Measurements from ENCODE around the gene CBLN4. TPM values are rescaled to one million over a fixed set of nuclear protein-coding genes. Genes with fewer than 3 reads are reported as not detected.

Gene CBLN4
- polyA plus RNA-seq, 1 experiment = not detected

GRCh38 chr20:55977690-55978459 is 27.4 kb downstream of the CBLN4 start:
- Histone ChIP-seq H3K9me3 (ENCODE audit: control insufficient read depth, insufficient read depth, low read length) (peaks cover 24% of the 10 kb centered on the region), H3K27ac (ENCODE audit: low read depth, low read length) (no peak overlapping the region), H3K4me3 (ENCODE audit: low read depth, low read length) (no peak overlapping the region), H3K27me3 (ENCODE audit: control insufficient read depth, insufficient read depth, low read length) (no peaks in the 10 kb centered on the region)
- CTCF ChIA-PET = interaction anchor here (0.7 kb wide), 1 partner anchor 1944 kb away, joined by 3 read pairs; no protein-coding TSS in a partner anchor
- POLR2A ChIA-PET = no interaction called here
- no peak for DNase-seq (ENCODE audit: low read depth, low spot score)
- no peak for TF ChIP-seq CTCF (IDR thresholded peaks at IDR 0.05; ENCODE audit: low read depth, low read length)

- H3K27ac ChIP-seq (ENCODE audit: low read depth, low read length) = no peak overlapping the region
- DNase-seq (ENCODE audit: low read depth, low spot score) = no peak
- no peaks in the 10 kb centered on the region for H3K27me3 ChIP-seq (ENCODE audit: control insufficient read depth, insufficient read depth, low read length)
- peaks cover 31% of the 10 kb centered on the region for H3K9me3 ChIP-seq (ENCODE audit: control insufficient read depth, insufficient read depth, low read length)
- POLR2A ChIA-PET = no interaction called here
- TF ChIP-seq CTCF (IDR thresholded peaks at IDR 0.05; ENCODE audit: low read depth, low read length) = no peak
- CTCF ChIA-PET = no interaction called here
- H3K4me3 ChIP-seq (ENCODE audit: low read depth, low read length) = no peak overlapping the region
Observed at GRCh38 chr20:55974491-55975202, 30.7 kb downstream of the CBLN4 start.

- TF ChIP-seq CTCF (IDR thresholded peaks at IDR 0.05; ENCODE audit: low read depth, low read length) = no peak
- ChIA-PET POLR2A (interaction anchor here (0.6 kb wide), 1 partner anchor 113 kb away, joined by 3 read pairs; no protein-coding TSS in a partner anchor), CTCF (no interaction called here)
- Histone ChIP-seq H3K4me3 (ENCODE audit: low read depth, low read length) (no peak overlapping the region), H3K9me3 (ENCODE audit: control insufficient read depth, insufficient read depth, low read length) (peaks cover 6% of the 10 kb centered on the region; the same call in 1 of the 2 replicates), H3K27ac (ENCODE audit: low read depth, low read length) (no peak overlapping the region), H3K27me3 (ENCODE audit: control insufficient read depth, insufficient read depth, low read length) (no peaks in the 10 kb centered on the region)
- no peak for DNase-seq (ENCODE audit: low read depth, low spot score)
Observed at GRCh38 chr20:55964790-55965189, 40.5 kb downstream of the CBLN4 start.

GRCh38 chr20:55961376-55962330 is 43.7 kb downstream of the CBLN4 start:
- CTCF ChIA-PET = no interaction called here
- Histone ChIP-seq H3K27ac (ENCODE audit: low read depth, low read length) (no peak overlapping the region), H3K9me3 (ENCODE audit: control insufficient read depth, insufficient read depth, low read length) (peaks cover 6% of the 10 kb centered on the region; the same call in 1 of the 2 replicates), H3K27me3 (ENCODE audit: control insufficient read depth, insufficient read depth, low read length) (no peaks in the 10 kb centered on the region), H3K4me3 (ENCODE audit: low read depth, low read length) (no peak overlapping the region)
- no peak for DNase-seq (ENCODE audit: low read depth, low spot score)
- POLR2A ChIA-PET = no interaction called here
- TF ChIP-seq CTCF (IDR thresholded peaks at IDR 0.05; ENCODE audit: low read depth, low read length) = no peak
